HEK293 (cell line): ENCODE measurements around the gene KLHDC7A.

ENCODE experiments used
- CTCF ChIP-seq: fragments of 450-650 bp; formaldehyde crosslinking; IDR thresholded peaks from 2 replicates; pipeline ENCODE4 v1.5.1; 2016; ENCODE audit warnings: missing biosample characterization, missing genetic modification characterization
- MEIS1 ChIP-seq: sonication (generic); formaldehyde crosslinking; IDR thresholded peaks from 2 replicates; pipeline ENCODE4 v1.8.1; 2022; ENCODE audit warnings: missing genetic modification reagents, mild to moderate bottlenecking, borderline replicate concordance
- ZNF23 ChIP-seq: fragments of 450-650 bp; formaldehyde crosslinking; IDR thresholded peaks from 2 replicates; pipeline ENCODE4 v1.5.1; 2016; ENCODE audit warnings: missing biosample characterization, missing genetic modification characterization, borderline replicate concordance
- ZNF274 ChIP-seq, 2 experiments: fragments of 200-500 bp in 1 of 2; fragments of 450-650 bp in 1 of 2; sonication (Bioruptor generic) in 1 of 2; formaldehyde crosslinking in 1 of 2; IDR thresholded peaks; 2 replicates each; pipeline versions ENCODE4 v1.5.1 to v1.6.1; 2014 to 2016; ENCODE audit warnings: borderline replicate concordance in 1 of 2, inconsistent platforms in 1 of 2, low read length in 1 of 2, missing biosample characterization in 1 of 2, missing genetic modification characterization in 1 of 2
- ZNF311 ChIP-seq: fragments of 450-650 bp; formaldehyde crosslinking; IDR thresholded peaks from 2 replicates; pipeline ENCODE4 v1.5.1; 2017; ENCODE audit warnings: missing biosample characterization, missing genetic modification characterization, borderline replicate concordance
- ZSCAN23 ChIP-seq: fragments of 450-650 bp; formaldehyde crosslinking; IDR thresholded peaks from 2 replicates; pipeline ENCODE4 v1.5.1; 2016; ENCODE audit warnings: missing biosample characterization, missing genetic modification characterization
- TF ChIP-seq, protein P1 (sequence below): fragments of 450-650 bp; formaldehyde crosslinking; IDR thresholded peaks from 2 replicates; pipeline ENCODE4 v1.5.1; 2016; ENCODE audit warnings: missing biosample characterization, missing genetic modification characterization

GRCh38 chr1:18444563-18444962, 36.2 kb upstream of the KLHDC7A start:
- TF ChIP-seq ZNF274 (IDR thresholded peaks at IDR 0.05; ENCODE audit: low read length), result no peak
- no peak for TF ChIP-seq ZNF274 (tag by site-specific recombination; IDR thresholded peaks at IDR 0.05; ENCODE audit: borderline replicate concordance)
- no peak for TF ChIP-seq ZNF311 (tag by site-specific recombination)
- no peak for TF ChIP-seq CTCF (tag by site-specific recombination)
- TF ChIP-seq ZSCAN23 (tag by site-specific recombination), result no peak
- no peak for TF ChIP-seq MEIS1 (CRISPR knock-in tag)
- TF ChIP-seq, protein P1, sequence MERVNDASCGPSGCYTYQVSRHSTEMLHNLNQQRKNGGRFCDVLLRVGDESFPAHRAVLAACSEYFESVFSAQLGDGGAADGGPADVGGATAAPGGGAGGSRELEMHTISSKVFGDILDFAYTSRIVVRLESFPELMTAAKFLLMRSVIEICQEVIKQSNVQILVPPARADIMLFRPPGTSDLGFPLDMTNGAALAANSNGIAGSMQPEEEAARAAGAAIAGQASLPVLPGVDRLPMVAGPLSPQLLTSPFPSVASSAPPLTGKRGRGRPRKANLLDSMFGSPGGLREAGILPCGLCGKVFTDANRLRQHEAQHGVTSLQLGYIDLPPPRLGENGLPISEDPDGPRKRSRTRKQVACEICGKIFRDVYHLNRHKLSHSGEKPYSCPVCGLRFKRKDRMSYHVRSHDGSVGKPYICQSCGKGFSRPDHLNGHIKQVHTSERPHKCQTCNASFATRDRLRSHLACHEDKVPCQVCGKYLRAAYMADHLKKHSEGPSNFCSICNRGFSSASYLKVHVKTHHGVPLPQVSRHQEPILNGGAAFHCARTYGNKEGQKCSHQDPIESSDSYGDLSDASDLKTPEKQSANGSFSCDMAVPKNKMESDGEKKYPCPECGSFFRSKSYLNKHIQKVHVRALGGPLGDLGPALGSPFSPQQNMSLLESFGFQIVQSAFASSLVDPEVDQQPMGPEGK, result no peak
- no peak for TF ChIP-seq ZNF23 (tag by site-specific recombination)
